Measurements from ENCODE around the gene PNLIPRP2. TPM values are rescaled to one million over a fixed set of nuclear protein-coding genes. Genes with fewer than 3 reads are reported as not detected.
A peak's percentile ranks its signal among the peaks of the same experiment; 100 is the strongest.

The PNLIPRP2 gene
- total and polyA plus RNA-seq, 2 of the 4 experiments (the other 2 are of a cell fraction) = not detected

- DNase-seq = no peak
- WGBS, 2 experiments (ENCODE audit: extremely low coverage in 2 of 2, insufficient read length in 1 of 2) = 3% methylated on average over 17 of the region's 49 CpGs; no CpG with 5 or more reads in 1 of the 2 experiments
- dilution Hi-C loops (cut with HindIII; ENCODE audit: low sequenced_read_pairs, unreplicated experiment) (no loop called here), in situ Hi-C loops (cut with MboI; ENCODE audit: low sequenced_read_pairs) (no loop called here), intact Hi-C loops (cut with micrococcal nuclease) (loop anchor here (1.0 kb wide), 1 partner anchor 161 kb away; no protein-coding TSS in a partner anchor)
- H4K20me1 ChIP-seq (ENCODE audit: insufficient read depth, low read length) = no peaks in the 10 kb centered on the region
- ChIA-PET CTCF (interaction anchor here (0.5 to 1.7 kb wide), 3 partner anchors 159 to 160 kb away, joined by 3 to 7 read pairs (median 3); no protein-coding TSS in a partner anchor), POLR2A (ENCODE audit: unreplicated experiment) (no interaction called here)
- no peaks in the 10 kb centered on the region for H3K79me1 ChIP-seq (ENCODE audit: low read depth in 1 of 2, low read length in 2 of 2)
- no peak overlapping the region for H2AK5ac ChIP-seq (ENCODE audit: low read depth, low read length)
- peak overlapping the region; percentile 50; the same call in 1 of the 2 replicates for H3K4me2 ChIP-seq (ENCODE audit: low read depth, low read length)
- no peak overlapping the region for H3K14ac ChIP-seq (replicated peaks; ENCODE audit: low read depth, low read length)
- H3K4ac ChIP-seq (ENCODE audit: low read depth, low read length) = no peak overlapping the region
- H2AK9ac ChIP-seq (replicated peaks; ENCODE audit: low read depth, low read length, poor library complexity) = no peak overlapping the region
- no peak overlapping the region for H4K91ac ChIP-seq (ENCODE audit: insufficient read depth, low read depth, low read length)
- H3K27ac ChIP-seq (ENCODE audit: insufficient read depth, low read length) = no peak overlapping the region
- no TSS peak for BruUV-seq (replicated peaks)
- H2BK20ac ChIP-seq (ENCODE audit: low read depth, low read length) = no peak overlapping the region
- no peak overlapping the region for H3K4me3 ChIP-seq (ENCODE audit: insufficient read depth, low read depth, low read length)
- H3K36me3 ChIP-seq (ENCODE audit: control insufficient read depth, insufficient read depth, low read length) = no peaks in the 10 kb centered on the region
- H2AFZ ChIP-seq (replicated peaks; ENCODE audit: low read length, poor library complexity) = peak overlapping the region; percentile 72
- H3K23ac ChIP-seq (ENCODE audit: low read depth, low read length) = no peak overlapping the region
- H2BK120ac ChIP-seq (ENCODE audit: low read depth, low read length) = no peak overlapping the region
- H3K27me3 ChIP-seq (ENCODE audit: control insufficient read depth, insufficient read depth, low read length) = peaks cover 12% of the 10 kb centered on the region
- H4K5ac ChIP-seq (ENCODE audit: low read depth, low read length) = no peak overlapping the region
- no peak overlapping the region for H4K8ac ChIP-seq (ENCODE audit: low read depth in 2 of 2, low read length in 2 of 2)
- no peak overlapping the region for H3K56ac ChIP-seq (ENCODE audit: extremely low read depth, insufficient read depth, low read length)
- no peak overlapping the region for H3K18ac ChIP-seq (ENCODE audit: low read depth, low read length)
- no peak overlapping the region for H2BK5ac ChIP-seq (ENCODE audit: low read depth, low read length, poor library complexity, severe bottlenecking)
- H3K4me1 ChIP-seq (ENCODE audit: control insufficient read depth, insufficient read depth, low read length) = no peaks in the 10 kb centered on the region
- TF ChIP-seq CHD1 (IDR thresholded peaks at IDR 0.05; ENCODE audit: low read depth, low read length) = no peak
- no peak for TF ChIP-seq RCOR1 (IDR thresholded peaks at IDR 0.05; ENCODE audit: insufficient replicate concordance, low read length)
- TF ChIP-seq, protein P1, sequence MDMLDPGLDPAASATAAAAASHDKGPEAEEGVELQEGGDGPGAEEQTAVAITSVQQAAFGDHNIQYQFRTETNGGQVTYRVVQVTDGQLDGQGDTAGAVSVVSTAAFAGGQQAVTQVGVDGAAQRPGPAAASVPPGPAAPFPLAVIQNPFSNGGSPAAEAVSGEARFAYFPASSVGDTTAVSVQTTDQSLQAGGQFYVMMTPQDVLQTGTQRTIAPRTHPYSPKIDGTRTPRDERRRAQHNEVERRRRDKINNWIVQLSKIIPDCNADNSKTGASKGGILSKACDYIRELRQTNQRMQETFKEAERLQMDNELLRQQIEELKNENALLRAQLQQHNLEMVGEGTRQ (IDR thresholded peaks at IDR 0.05; ENCODE audit: low read depth, low read length) = no peak
- no peak for TF ChIP-seq MAFK (IDR thresholded peaks at IDR 0.05; ENCODE audit: low read depth, low read length)
- no peak for TF ChIP-seq CEBPB (IDR thresholded peaks at IDR 0.05; ENCODE audit: low read depth, low read length)
- TF ChIP-seq FOS (IDR thresholded peaks at IDR 0.05; ENCODE audit: low read depth, low read length) = no peak
- no peak for TF ChIP-seq RFX5 (IDR thresholded peaks at IDR 0.05; ENCODE audit: low read depth, low read length)
- TF ChIP-seq RAD21 (IDR thresholded peaks at IDR 0.05; ENCODE audit: low read length) = peak; percentile 44
- no peak for TF ChIP-seq POLR2A (IDR thresholded peaks at IDR 0.05; ENCODE audit: low read depth, low read length)
- TF ChIP-seq, protein P2, sequence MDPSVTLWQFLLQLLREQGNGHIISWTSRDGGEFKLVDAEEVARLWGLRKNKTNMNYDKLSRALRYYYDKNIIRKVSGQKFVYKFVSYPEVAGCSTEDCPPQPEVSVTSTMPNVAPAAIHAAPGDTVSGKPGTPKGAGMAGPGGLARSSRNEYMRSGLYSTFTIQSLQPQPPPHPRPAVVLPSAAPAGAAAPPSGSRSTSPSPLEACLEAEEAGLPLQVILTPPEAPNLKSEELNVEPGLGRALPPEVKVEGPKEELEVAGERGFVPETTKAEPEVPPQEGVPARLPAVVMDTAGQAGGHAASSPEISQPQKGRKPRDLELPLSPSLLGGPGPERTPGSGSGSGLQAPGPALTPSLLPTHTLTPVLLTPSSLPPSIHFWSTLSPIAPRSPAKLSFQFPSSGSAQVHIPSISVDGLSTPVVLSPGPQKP (IDR thresholded peaks at IDR 0.05; ENCODE audit: borderline replicate concordance, low read depth, low read length) = no peak
- TF ChIP-seq BHLHE40 (IDR thresholded peaks at IDR 0.05; ENCODE audit: low read depth, low read length) = no peak
- no peak for TF ChIP-seq MXI1 (IDR thresholded peaks at IDR 0.05; ENCODE audit: borderline replicate concordance, low read depth, low read length)
- no peak for TF ChIP-seq MAZ (IDR thresholded peaks at IDR 0.05; ENCODE audit: borderline replicate concordance, low read depth, low read length)
- TF ChIP-seq NFE2L2 (IDR thresholded peaks at IDR 0.05; ENCODE audit: low read depth, low read length) = no peak
- TF ChIP-seq, protein P3, sequence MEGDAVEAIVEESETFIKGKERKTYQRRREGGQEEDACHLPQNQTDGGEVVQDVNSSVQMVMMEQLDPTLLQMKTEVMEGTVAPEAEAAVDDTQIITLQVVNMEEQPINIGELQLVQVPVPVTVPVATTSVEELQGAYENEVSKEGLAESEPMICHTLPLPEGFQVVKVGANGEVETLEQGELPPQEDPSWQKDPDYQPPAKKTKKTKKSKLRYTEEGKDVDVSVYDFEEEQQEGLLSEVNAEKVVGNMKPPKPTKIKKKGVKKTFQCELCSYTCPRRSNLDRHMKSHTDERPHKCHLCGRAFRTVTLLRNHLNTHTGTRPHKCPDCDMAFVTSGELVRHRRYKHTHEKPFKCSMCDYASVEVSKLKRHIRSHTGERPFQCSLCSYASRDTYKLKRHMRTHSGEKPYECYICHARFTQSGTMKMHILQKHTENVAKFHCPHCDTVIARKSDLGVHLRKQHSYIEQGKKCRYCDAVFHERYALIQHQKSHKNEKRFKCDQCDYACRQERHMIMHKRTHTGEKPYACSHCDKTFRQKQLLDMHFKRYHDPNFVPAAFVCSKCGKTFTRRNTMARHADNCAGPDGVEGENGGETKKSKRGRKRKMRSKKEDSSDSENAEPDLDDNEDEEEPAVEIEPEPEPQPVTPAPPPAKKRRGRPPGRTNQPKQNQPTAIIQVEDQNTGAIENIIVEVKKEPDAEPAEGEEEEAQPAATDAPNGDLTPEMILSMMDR (conservative IDR thresholded peaks at IDR 0.05; ENCODE audit: low read depth, low read length) = peak; percentile 31
- no peak for TF ChIP-seq SMC3 (IDR thresholded peaks at IDR 0.05; ENCODE audit: low read depth, low read length)
- no peaks in the 10 kb centered on the region for H3K9me1 ChIP-seq (ENCODE audit: insufficient read depth, low read length)
- H3K9ac ChIP-seq (ENCODE audit: low read depth, low read length) = no peak overlapping the region
- no peaks in the 10 kb centered on the region for H3K9me3 ChIP-seq (ENCODE audit: control insufficient read depth, insufficient read depth, low read length)
- H2BK15ac ChIP-seq (ENCODE audit: low read depth, low read length) = no peak overlapping the region
- ATAC-seq (ENCODE audit: low read depth) = peak; percentile 84
Observed at GRCh38 chr10:116627386-116627933, 6.7 kb downstream of the PNLIPRP2 start.

Measured in IMR-90 (cell line).